GM19397 (cell line): ENCODE data around the gene SYT8.

Experiments
- ATAC-seq: cut with Tn5 transposase; IDR thresholded peaks from one replicate; pipeline ENCODE4 v1.9.1; 2021; ENCODE audit warnings: mild to moderate bottlenecking, moderate library complexity; ENCODE audit not compliant: unreplicated experiment

The SYT8 gene

GRCh38 chr11:1857064-1857463 is 22.3 kb downstream of the SYT8 start:
- no peak for ATAC-seq

DNA sequence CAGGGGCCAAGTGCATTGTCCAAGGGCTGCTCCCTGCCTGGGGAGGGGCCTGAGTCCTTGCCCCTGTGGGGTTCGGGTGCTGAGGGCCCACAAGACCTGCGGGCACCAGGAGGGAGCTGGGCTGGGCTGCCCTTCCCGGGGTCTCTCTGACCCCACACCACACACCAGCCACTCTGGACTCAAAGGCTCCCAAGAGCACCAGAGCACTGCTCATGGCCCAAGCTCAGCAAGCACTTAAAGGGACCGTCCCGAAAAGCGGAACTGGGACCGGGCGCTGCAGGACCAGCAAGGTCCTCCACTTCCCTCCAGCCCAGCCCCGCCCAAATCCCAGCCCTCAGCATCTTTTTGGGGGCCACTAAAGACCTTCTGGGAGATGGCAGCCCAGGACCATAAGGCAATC is 23.4 kb downstream of the SYT8 start:
- ATAC-seq, result no peak

- ATAC-seq, result no peak
Observed at GRCh38 chr11:1858576-1858975, 23.8 kb downstream of the SYT8 start.

DNA sequence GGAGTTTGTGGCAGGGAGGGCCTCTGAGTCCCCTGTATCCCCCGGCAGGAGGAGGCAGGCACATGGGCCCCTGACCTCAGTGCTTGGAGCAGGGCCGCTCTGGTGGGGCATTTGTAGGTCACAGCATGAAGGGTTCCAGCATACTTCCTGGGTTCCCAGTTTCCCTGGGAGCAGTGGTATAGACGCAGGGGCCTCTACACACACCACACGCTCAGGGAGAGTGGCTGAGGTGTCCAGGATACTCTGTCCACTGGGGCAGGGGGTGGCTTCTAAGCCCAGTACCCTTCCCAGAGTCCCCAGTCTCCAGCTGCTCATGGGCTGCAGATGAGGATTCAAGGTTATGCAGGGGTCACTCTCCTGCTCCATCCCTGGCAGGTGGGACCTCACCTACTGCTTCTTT is 24.2 kb downstream of the SYT8 start:
- ATAC-seq, result no peak

DNA sequence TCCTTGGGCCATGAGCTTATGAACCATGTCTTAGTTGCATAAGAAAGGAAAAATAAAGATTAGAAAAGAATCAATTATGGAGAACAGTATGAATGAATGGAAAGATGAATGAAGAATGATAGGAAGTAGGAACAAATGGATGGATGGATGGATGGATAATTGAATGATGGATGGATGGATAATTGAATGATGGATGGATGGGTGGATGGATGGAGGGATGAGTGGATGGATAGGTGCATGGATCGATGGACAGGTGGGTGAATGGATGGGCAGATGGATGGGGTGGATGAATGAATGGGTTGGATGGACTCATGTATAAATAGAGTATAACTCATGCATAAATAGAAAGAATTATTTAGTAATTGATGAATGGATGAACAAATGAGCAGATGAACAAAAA is 25.3 kb downstream of the SYT8 start:
- ATAC-seq, result no peak

- no peak for ATAC-seq
Observed at GRCh38 chr11:1861435-1862411, 26.9 kb downstream of the SYT8 start.

DNA sequence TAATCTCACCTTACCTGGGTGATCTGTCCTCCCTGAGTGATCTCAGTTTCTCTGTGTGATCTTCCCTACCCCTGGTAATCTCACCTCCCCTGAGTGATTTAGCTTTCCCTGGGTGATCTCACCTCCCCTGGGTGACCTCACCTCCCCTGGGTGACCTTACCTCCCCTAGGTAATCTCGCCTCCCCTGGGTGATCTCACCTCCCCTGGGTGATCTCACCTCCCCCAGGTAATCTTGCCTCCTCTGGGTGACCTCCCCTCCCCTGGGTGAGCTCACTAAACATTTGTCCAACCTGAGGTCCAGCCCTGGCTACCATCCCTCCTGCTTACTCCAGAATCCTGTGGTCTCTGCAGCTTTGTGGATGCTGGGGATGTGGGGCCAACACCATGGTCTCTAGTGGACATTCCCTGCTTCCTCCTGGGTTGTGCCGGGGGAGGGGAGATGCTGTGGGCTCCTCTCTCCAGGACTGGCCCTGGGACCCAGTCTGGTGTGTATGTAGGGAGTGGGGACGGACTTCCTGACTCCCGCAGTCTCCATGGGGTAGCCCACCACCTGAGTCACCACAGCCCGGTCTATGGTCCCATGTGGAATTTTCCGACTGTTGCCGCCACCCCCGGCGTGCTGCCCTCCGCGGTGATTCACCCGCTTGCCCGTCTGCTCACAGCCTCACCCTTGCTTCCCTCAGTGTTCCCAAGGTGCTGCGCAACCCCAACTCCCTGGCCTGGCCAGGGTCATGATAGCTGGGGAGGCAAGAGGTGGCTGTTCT is 28.0 kb downstream of the SYT8 start:
- ATAC-seq, result no peak

- ATAC-seq, result no peak
Observed at GRCh38 chr11:1863352-1864216, 28.8 kb downstream of the SYT8 start.

GRCh38 chr11:1864231-1864630 is 29.4 kb downstream of the SYT8 start:
- no peak for ATAC-seq

DNA sequence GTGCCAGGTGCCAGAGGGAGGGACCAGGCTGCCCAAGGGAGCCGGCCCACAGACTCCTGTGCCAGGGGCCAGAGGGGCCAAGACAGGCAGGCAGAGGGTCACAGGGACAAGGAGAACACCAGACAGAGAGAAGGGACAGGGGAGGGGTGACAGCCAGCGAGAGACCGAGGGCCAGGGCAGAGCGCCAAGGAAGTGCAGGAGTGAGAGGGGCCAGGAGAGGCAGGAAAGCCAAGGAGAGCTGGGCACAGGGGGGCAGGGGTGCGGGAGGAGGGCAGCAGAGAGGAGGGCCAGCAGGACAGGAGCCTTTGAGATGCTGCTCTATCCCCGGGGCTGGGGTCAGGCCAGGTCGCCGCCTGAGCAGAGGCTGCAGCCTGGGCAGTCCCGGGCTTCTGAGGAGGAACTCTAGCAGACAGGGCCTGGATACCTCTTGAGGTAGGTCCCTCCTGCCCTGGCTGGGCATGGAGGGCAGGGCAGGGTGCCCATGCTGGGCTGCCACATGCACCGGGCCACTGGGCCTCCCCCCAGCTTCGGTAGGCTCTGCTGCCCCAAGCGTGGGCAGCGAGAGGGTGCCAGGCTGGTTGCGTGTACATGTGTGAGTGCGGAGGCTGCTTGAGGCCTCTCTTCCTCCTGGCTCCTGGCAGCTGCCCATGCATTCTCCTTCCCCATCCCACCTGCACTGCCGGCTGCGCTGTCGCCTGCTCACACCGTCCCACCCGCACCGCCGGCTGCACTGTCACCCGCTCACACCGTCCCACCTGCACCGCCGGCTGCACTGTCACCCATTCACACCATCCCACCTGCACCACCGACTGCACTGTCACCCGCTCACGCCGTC is 30.3 kb downstream of the SYT8 start:
- ATAC-seq, result no peak

DNA sequence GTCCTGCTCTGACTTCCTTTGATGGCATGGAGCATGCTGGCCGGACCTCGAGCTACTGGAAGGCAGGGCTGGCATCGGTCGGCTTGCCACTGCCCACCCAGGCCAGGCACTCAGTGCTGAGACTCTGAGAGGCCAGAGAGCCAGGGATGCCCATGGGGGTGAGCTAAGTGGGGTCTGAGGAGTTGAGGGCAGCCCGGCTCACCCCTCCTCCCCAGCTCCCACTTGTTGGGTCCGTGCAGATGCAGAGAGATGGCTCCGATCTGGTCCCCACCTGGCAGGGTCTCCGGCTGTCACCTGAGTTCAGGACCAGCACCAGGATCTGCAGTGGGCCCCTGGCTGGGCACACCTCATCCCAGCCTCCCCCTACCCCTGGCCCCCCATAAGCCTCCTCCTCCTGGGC is 31.4 kb downstream of the SYT8 start:
- no peak for ATAC-seq

- no peak for ATAC-seq
Observed at GRCh38 chr11:1866776-1867175, 32.0 kb downstream of the SYT8 start.

DNA sequence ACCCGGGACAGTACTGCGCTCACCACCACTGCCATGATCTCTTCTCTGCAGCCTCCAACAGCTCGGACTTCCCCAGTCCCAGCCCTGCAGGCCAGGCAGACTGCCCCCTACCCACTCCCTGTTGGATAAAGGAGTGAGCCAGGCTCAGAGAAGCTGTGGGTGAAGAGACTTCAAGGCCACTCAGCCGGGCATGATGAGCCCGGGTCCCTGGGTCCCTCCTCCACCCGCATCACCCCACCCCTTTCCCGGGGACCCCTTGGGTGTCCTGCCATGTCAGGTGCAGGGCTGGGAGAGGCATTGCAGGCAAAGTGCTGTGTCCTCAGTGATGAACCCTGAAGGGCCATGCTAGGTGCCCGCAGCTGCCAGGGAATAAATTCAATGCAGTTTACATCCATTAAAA is 32.6 kb downstream of the SYT8 start:
- ATAC-seq, result no peak

DNA sequence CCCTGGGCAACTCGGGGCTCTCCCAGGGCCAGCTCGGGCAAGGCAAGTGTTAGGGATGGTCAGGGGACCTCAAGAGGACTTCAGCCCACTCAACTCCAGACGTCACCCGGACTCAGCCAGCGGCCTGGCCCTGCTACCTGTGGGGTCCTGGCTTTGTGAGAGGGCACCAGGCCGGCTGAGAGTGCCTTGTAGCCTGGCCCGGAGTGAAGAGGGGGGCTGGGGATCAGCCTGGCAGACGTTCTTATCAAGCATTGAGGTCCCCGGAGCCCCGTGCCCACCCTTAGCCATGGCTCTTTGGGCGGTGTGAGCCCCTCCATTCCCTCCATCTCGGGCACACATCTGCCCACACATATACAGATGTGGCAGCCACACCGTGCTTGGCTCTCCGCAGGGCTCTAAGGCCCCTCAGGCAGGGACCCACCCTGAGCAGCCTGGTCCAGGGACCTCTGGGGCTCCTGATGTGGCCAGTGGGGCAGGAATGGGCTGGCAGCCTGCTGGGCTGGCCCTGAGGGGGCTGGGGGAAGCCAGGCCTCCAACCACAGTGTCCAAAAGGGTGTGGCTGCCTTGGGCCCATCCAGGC is 33.4 kb downstream of the SYT8 start:
- ATAC-seq, result no peak

DNA sequence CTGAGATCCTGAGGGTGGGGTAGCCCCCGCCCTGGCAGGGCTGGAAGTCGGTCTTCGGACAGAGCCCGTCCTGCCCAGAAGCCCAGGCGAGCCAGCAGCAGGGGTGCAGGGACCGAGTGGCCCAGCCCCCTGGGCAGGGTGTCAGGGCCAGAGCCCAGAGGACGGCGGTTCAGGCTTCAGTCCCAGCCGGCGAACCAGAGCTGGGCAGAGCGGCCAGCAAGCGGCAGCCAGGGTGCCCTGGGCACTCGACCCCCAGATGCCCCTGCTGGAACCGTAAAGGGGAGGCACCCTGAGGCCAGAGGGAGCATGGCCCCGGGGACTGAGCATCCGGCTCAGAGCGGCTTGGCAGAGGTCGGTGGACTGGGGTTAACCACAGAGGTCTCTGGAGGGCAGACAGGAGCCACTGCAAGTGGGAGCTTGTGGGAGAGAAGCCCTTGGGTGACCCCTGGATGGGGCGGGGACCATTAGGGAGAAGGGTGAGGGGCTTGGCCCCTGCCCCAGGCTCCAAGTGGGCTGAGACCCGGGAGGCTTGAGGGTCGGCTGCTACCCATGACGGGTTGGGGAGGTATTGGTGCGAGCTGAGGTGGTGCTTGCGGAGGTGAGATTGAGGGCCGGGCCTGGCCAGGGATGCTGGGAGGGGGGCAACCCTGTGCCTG is 34.0 kb downstream of the SYT8 start:
- ATAC-seq, result no peak

- ATAC-seq, result no peak
Observed at GRCh38 chr11:1869427-1870325, 34.9 kb downstream of the SYT8 start.

DNA sequence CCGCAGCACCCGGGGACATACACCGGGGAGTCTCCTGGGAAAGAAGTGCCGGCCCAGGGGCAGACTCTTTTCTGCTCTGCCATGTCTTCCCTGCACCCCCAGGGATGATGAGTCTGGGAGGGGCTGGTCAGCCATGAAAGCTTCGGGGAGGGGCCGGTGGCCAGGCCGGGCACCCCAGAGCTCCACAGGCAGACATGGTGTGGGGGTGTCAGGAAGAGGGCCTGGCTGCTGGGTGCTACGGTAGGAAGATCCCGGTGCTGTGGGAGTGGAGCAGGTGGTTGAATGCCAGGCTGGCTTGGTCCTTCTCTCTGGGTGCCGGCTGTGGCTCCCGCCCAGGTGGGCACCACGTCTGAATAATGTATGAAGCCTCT is 35.5 kb downstream of the SYT8 start:
- no peak for ATAC-seq

DNA sequence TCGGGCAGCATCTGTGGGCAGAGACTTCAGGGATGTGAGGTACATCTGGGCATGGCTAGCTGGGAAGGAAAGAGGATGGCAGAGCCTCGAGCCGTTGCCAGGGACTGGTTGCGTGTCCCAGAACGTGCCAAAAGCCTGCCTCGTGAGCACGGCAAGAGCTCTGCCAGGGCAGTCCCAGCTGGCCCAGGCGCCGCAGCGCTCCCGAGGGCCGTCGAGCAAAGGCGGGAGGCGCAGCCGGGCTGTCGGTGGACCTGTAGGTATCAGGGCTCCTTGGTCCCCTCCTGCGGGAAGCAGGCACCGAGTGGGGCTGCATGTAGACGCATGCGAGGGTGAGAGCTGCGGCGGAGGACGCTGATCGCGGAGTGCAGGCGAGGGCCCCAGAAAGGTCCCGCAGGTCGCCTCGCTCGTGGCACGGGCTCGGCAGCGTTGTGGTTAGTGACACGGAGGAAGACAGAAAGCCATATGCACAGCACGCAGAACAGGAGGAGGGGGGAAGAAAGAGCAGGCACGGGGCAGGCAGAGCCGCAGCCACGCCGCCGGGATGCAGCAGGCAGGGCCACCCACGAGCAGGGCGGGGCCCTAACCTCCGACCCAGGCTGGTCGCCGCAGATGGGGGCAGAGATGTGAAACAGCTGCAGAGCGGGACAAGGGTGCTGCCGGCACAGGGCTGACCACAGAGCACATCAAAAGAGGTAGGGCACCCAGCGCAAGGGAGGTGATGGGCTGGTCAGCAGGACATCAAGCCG is 36.1 kb downstream of the SYT8 start:
- no peak for ATAC-seq
